ELF-1 (cell line): Measurements from ENCODE around the gene SUSD3.
A peak's percentile ranks its signal among the peaks of the same experiment; 100 is the strongest.

ENCODE experiments used
- DNase-seq: peaks from one replicate; pipeline ENCODE4 v3.0.0-alpha.2; 2016; ENCODE audit warnings: low read depth, low spot score

Gene SUSD3

GRCh38 chr9:93123561-93124283 lies 65.2 kb downstream of the SUSD3 start:
- no peak for DNase-seq

DNA sequence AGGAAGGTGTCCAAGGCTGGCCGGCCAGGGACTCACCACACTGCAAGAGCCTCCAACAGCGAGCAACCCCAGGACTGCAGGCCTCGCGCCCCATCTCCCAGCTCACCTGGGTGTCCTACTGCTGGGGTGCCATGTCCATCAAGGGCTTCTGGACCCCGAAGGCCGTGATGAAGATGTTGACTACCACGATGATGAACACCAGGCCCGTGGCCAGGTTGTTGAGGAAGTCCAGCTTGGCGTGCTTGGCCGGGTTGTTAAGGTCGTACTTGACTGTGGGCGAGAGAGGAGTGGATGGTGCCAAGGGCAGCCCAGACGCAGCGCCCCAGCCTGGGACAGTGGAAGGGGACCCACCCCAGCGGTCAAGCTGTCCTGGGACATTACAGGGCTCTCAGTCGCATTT lies 66.3 kb downstream of the SUSD3 start:
- DNase-seq = no peak

DNA sequence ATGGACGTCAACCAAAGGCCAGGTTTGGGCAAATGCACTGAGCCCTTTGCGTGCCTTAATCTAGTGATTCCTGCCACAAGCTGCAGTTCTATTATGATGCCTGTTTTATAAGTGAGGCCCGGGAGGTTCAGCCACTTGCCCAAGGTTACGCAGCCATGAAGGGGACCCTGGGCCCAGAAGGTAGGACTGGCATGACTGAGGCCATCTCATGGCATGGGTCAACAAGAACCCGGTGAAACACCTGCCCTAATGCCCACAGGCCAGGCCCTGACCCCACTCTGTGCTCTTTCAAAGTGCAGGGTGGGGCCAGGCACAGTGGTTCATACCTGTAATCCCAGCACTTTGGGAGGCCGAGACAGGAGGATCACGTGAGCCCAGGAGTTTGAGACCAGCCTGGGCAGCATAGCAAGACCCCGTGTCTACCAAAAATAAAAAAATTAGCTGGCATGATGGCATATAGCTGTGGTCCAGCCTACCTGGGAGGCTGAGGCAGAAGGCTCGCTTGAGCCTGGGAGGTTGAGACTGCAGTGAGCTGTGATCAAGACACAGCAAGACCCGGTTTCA lies 66.9 kb downstream of the SUSD3 start:
- DNase-seq = no peak

DNA sequence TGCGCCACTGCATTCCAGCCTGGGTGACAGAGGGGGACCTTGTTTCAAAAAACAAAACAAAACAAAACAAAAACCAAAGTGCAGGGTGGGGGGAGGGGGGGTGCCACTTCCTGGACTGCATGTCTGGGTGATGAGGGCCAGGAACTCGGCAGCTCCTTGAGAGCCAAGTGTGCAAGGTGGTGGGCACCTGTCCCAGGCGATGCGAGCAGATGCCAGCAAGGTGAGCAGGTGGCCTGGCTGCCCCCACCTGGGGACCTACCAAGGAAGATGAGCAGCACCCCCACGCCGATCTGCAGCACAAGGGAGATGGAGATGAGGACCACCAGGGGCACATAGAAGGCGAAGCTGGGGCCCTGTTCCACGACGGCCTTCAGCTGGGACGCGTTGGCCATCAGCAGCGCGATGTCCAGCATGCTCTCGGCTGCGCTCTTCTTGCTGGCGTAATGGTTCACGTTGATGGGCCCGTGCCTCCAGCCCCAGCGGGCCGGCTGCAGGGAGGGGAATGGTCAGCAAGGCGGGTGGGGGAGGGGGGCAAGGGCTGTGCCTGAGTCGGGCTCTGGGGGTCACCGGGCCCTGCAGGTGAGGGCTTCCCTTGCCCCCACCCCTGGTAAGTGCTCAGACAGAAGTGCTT lies 67.8 kb downstream of the SUSD3 start:
- no peak for DNase-seq

DNA sequence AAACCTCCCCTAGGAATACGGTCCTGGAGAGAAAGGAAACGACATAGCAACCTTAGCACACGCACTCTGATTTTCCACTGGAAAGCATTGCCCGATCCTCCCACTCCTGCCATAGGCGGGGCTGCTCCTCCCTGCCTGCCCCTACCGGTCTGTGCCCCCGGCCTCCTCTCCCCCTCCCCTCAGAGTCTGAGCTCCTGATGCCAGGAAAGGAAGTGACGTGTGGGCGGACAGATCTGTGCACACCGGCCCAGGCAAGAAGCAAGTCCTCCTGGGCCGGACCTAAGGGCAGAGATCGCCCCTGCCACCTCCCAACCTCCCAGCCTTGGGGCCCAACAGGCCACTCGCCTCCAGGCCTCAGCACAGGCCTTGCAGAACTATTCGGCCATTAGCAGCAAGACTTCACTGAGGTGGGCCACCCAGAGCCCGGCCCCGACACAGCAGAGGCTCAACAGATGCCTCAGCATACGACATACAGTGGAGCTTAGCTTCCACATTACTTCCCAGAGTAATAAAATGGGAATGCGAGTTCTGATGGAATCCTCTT lies 68.4 kb downstream of the SUSD3 start:
- peak; percentile 75 for DNase-seq

GRCh38 chr9:93127395-93127911 lies 69.0 kb downstream of the SUSD3 start:
- no peak for DNase-seq

GRCh38 chr9:93128011-93128714 lies 69.7 kb downstream of the SUSD3 start:
- DNase-seq = no peak

- DNase-seq = no peak
Measured at GRCh38 chr9:93128715-93129224, 70.3 kb downstream of the SUSD3 start.

GRCh38 chr9:93129286-93129685 lies 70.8 kb downstream of the SUSD3 start:
- no peak for DNase-seq

DNA sequence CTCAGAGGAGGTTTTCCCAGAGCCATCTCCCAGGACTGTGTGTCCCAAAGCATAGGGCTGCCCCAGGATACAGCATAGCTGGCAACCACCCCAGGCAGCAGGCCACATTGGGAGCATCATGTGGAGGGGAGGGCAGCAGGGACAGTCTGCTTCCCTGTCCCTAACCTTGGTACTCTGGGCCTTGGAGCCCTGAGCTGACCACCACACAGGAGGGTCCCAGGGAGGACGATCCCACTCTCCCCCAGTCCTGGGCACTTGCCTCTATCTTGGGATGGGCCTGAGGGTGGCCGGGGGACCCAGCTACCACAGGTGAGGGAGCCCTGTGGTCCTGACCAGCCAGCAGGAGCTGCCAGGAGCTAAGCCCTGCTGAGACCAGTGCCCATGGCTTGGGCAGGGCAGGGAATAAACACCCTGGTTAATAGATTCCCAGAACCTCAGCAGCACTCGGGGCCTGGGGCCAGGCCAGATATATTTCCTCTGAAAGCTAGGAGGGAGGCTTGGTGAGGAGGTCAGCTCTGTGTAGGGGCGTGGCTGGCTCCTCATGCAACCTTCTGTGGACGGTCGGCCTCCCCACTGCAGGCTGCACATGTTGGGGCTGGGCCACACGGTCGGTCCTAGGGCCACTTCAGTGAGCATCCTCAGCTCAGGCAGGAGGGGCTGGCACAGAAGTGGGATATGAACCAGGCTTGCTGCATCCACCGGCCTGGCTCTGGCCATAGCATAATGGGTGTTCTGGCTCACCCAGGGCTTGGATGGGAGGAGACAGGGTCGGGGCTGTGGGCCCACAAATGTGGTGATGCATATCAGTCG lies 71.4 kb downstream of the SUSD3 start:
- DNase-seq = no peak

- no peak for DNase-seq
Measured at GRCh38 chr9:93130861-93131481, 72.5 kb downstream of the SUSD3 start.

DNA sequence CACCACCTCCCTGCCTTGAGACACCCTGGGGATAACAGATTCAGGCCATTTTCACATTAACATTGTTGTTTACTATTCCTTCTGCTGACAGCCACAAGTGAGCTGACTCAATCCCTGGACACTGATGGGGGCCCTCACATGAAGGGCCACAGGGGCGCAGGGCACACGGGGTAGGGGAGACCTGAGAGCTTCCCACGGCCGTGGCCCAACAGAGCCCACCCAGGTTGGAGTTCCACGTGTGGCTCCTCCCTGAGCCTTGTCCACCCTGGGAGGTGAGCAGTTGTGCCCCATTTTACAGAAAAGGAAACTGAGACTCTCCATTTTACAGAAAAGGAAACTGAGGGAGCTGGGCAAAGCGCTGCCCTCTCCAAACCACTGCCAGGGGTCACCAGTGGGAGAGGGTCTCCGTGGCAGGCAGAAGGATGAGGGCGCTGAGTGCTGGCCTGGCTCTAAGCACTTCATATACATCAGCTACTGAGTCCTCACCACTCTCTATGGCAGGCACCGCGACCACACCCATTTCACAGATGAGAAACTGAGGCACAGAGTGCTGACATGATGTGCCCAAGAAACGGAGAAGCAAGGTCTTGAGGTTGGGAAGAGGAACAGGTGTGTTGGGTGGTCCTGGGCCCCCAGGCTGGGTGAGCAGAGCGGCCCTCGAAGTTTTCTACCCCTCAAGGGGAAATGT lies 73.2 kb downstream of the SUSD3 start:
- no peak for DNase-seq

DNA sequence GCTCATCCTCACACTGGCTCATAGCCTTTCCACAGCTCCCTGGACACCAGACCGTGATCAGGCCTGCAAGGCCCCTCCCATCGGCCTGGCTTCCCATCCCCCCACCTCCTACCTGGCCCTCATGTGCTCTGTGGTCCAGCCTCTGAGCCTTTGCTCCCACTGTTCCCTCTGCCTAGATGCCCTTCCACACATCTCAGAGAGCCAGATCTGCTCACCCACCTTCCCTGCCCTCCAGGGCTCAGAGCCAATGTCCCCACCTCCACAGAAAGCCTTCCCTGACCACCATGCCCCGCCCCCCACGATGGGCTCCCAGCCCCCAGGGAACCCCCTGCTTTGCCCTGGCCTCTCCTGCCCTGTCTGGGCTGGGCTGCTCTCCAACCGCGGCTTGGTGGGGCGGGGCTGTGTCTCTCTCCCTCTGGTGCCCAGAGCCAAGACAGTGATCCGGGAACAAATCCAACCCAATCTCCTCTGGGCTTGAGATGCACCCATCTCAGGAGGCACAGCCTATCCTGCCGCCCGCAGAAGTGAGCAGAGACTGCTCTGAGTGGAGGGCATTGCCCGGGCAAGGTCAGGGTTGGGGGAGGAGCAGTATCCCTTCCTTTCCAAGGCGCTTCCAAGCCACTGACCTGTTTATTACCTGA lies 73.9 kb downstream of the SUSD3 start:
- no peak for DNase-seq

- DNase-seq = peak; percentile 71
Measured at GRCh38 chr9:93132946-93133680, 74.6 kb downstream of the SUSD3 start.

- DNase-seq = peak; percentile 73
Measured at GRCh38 chr9:93133681-93134014, 75.1 kb downstream of the SUSD3 start.

DNA sequence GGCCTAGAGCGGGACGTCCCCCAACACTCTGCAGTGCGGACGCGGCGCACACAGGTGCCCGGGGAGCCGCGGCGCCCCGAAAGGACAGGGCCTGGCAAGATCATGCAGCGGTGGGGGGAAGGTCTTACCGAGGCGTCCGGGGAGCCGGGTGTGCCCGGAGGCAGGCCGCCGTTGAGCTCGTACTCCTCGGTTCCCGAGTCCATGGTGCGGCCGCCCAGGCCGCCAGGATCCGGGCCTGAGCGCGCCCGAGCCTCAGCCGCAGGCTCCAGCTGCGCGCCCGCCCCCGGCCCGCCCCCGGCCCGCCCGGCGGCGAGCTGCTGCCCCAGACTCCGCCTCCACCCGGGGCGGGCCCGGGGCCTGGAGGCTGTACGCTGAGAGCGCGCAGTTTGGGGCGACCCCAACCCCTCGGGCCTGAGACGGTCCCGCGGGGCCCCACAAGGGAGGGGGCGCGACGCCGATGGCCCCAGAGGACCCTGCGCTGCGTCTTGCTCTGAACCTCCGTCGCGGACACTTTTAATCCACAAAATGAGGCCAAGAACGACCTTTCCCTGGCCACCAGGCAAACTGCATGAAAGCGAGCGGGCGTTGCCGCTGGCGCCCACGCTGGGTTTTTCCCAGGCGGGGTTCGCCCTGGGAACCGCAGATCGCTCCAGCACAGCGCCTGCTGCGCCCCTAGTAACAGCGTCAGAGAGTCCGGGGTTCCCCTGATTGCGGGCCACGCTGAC lies 75.7 kb downstream of the SUSD3 start, which contains the start of gene NINJ1:
NINJ1 (minus strand) TSS at position 237 of the 725 bp plus-strand sequence; CDS start at position 203, 34 bp downstream.
- peak; percentile 56 for DNase-seq
